B cell (primary cell): Measurements from ENCODE around the gene TTLL11. TPM values are rescaled to one million over a fixed set of nuclear protein-coding genes. Genes with fewer than 3 reads are reported as not detected.

Experiments
- ATAC-seq: fragments of 200-7000 bp; cut with Tn5 transposase; one replicate; pipeline ENCODE4 v1.10.0; 2021; ENCODE audit warnings: low read depth, mild to moderate bottlenecking, moderate number of reproducible peaks, moderate library complexity
- CTCF ChIA-PET: fragments of 350-600 bp; sonication (Branson Sonifier 250); formaldehyde crosslinking; loops from one replicate; lab custom pipeline; 2021; ENCODE audit warnings: antibody characterized with exemption, inconsistent platforms; lab: Charles Lee
- POLR2A ChIA-PET: fragments of 350-600 bp; sonication (Branson Sonifier 250); formaldehyde crosslinking; loops from one replicate; lab custom pipeline; 2021; ENCODE audit warnings: antibody characterized with exemption; lab: Charles Lee
- DNase-seq: peaks from one replicate; pipeline ENCODE4 v3.0.0; 2013
- H2AFZ ChIP-seq: 2 replicates; pipeline ENCODE4 v1.6.1; 2012; ENCODE audit warnings: mild to moderate bottlenecking, low read depth, low read length; ENCODE audit not compliant: insufficient read depth, poor library complexity, severe bottlenecking
- H3K27ac ChIP-seq, 2 donors: 1 replicate in 1 of 2; 2 replicates in 1 of 2; pipeline ENCODE4 v1.5.1; 2012 to 2013; ENCODE audit warnings: low read length in 2 of 2, mild to moderate bottlenecking in 2 of 2, moderate library complexity in 1 of 2
- H3K27me3 ChIP-seq, 4 experiments: fragments of 200-600 bp in 1 of 4; sonication (generic) in 1 of 4; replicated peaks in 1 of 4; 1 replicate in 2 of 4; 2 replicates in 2 of 4; pipeline versions ENCODE4 v1.6.1 to v1.7.0; 2013 to 2016; ENCODE audit warnings: low read length in 3 of 4, mild to moderate bottlenecking in 2 of 4, mixed read lengths in 1 of 4, moderate library complexity in 1 of 4; ENCODE audit not compliant: insufficient read depth in 4 of 4, control insufficient read depth in 3 of 4; ENCODE audit errors: control extremely low read depth in 1 of 4
- H3K36me3 ChIP-seq, 2 experiments: replicated peaks in 1 of 2; 1 replicate in 1 of 2; 2 replicates in 1 of 2; pipeline versions ENCODE4 v1.6.1 to v1.7.1; 2013; ENCODE audit warnings: low read length in 1 of 2; ENCODE audit not compliant: insufficient read depth in 2 of 2, control insufficient read depth in 1 of 2; ENCODE audit errors: control extremely low read depth in 1 of 2, extremely low read depth in 1 of 2
- H3K4me1 ChIP-seq, 2 donors: fragments of 200-600 bp in 1 of 2; sonication (generic) in 1 of 2; 1 replicate in 1 of 2; 2 replicates in 1 of 2; pipeline versions ENCODE4 v1.5.1 to v1.6.1; 2013 to 2017; ENCODE audit warnings: low read length in 2 of 2; ENCODE audit not compliant: control insufficient read depth in 2 of 2, insufficient read depth in 2 of 2
- H3K4me2 ChIP-seq: replicated peaks from 2 replicates; pipeline ENCODE3; 2012; ENCODE audit warnings: mild to moderate bottlenecking, low read depth, low read length; ENCODE audit not compliant: poor library complexity, severe bottlenecking
- H3K4me3 ChIP-seq, 5 experiments: fragments of 200-600 bp in 1 of 5; sonication (generic) in 1 of 5; 1 replicate in 3 of 5; 2 replicates in 2 of 5; pipeline versions ENCODE4 v1.5.1 to v1.7.0; 2011 to 2016; ENCODE audit warnings: low read length in 4 of 5, mild to moderate bottlenecking in 4 of 5, low read depth in 2 of 5, control low read depth in 1 of 5, moderate library complexity in 1 of 5; ENCODE audit not compliant: insufficient read depth in 1 of 5; ENCODE audit errors: control extremely low read depth in 1 of 5, extremely low read depth in 1 of 5
- H3K79me2 ChIP-seq: fragments of 200-600 bp; sonication (generic); one replicate; pipeline ENCODE4 v1.6.0; 2016; ENCODE audit warnings: low read length; ENCODE audit not compliant: control insufficient read depth, insufficient read depth
- H3K9ac ChIP-seq: fragments of 200-600 bp; sonication (generic); 2 replicates; pipeline ENCODE4 v1.6.1; 2017; ENCODE audit warnings: mild to moderate bottlenecking, low read length, moderate library complexity
- H3K9me3 ChIP-seq, 3 donors: one replicate each; pipeline versions ENCODE4 v1.6.1 to v1.7.1; 2013; ENCODE audit warnings: low read length in 2 of 3; ENCODE audit not compliant: control insufficient read depth in 2 of 3, insufficient read depth in 1 of 3; ENCODE audit errors: control extremely low read depth in 1 of 3
- H4K20me1 ChIP-seq: 2 replicates; pipeline ENCODE4 v1.6.0; 2012; ENCODE audit warnings: mild to moderate bottlenecking, low read length; ENCODE audit not compliant: insufficient read depth, control insufficient read depth, poor library complexity, severe bottlenecking
- H3K27ac Mint-ChIP-seq: one replicate; pipeline ENCODE4 v1.8.0; 2021; ENCODE audit warnings: mixed read lengths
- H3K27me3 Mint-ChIP-seq: one replicate; pipeline ENCODE4 v1.8.0; 2021; ENCODE audit warnings: mixed read lengths
- H3K4me1 Mint-ChIP-seq: one replicate; pipeline ENCODE4 v1.8.0; 2021; ENCODE audit warnings: mixed read lengths
- H3K4me3 Mint-ChIP-seq: one replicate; pipeline ENCODE4 v1.8.0; 2021; ENCODE audit warnings: mixed read lengths
- H3K9me3 Mint-ChIP-seq: one replicate; pipeline ENCODE4 v1.8.0; 2022; ENCODE audit warnings: mixed read lengths; ENCODE audit not compliant: insufficient read depth
- EZH2 ChIP-seq: IDR thresholded peaks from 2 replicates; pipeline ENCODE4 v1.6.1; 2012; ENCODE audit warnings: borderline replicate concordance, low read depth, mild to moderate bottlenecking, moderate library complexity, low read length; ENCODE audit not compliant: insufficient read depth, poor library complexity, severe bottlenecking
- WGBS: methylation state at CpG from one replicate; pipeline ENCODE4 v1.1.5; 2013; ENCODE audit warnings: missing lambda C conversion rate; ENCODE audit not compliant: insufficient coverage; 5-methylcytosine and 5-hydroxymethylcytosine counted together
- intact Hi-C: fragments of 100-400 bp; cut with micrococcal nuclease; formaldehyde crosslinking; loops from one replicate; pipeline ENCODE4 v1.10.0; 2022
- polyA plus RNA-seq: library from polyadenylated mRNA; depleted of rRNA; stranded (reverse); fragments of >200 nt; gene quantifications from 2 replicates; pipeline ENCODE4 v1.2.3, GENCODE V29; 2012
- total RNA-seq, 2 donors: library from RNA; stranded (reverse); fragments of 120-200 nt in 1 of 2; gene quantifications; 1 replicate in 1 of 2; 2 replicates in 1 of 2; pipeline versions ENCODE4 v1.2.3 to v1.2.4, GENCODE V29; 2013 to 2022
- TF ChIP-seq, protein P1 (sequence below): fragments of 200-600 bp; IDR thresholded peaks from one replicate; pipeline ENCODE4 v1.8.0; 2022; ENCODE audit warnings: antibody characterized with exemption, mild to moderate bottlenecking

Gene TTLL11
- total and polyA plus RNA-seq, 2 donors (not counting 1 experiment from before 2014, with no cell fraction given) = 3.6 to 3.8 TPM

DNA sequence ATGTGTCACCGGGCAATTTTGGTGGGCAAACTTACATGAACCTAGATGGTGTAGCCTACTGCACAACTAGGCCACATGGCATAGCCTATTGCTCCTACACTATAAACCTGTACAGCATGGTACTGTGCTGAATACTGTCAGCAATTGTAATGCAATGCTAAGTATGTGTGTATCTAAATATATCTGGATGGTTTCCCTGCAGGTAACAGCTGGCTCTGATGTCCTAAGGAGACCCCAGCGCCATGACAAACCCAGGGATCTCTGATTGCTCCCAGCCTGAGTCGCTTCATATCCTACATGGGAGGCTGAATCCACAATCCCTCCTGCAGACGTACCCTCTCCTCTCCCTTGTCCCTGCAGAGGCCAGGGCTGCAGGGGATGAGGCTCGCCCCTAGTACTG is 26.6 kb upstream of the TTLL11 start:
- intact Hi-C loops = loop anchor here (10.0 kb wide), 1 partner anchor 1265 kb away; no protein-coding TSS in a partner anchor
- Mint-ChIP-seq H3K27ac (no peak overlapping the region), H3K4me3 (no peak overlapping the region), H3K27me3 (peaks cover 20% of the 10 kb centered on the region), H3K4me1 (peaks cover 1% of the 10 kb centered on the region), H3K9me3 (no peaks in the 10 kb centered on the region)
- TF ChIP-seq, protein P1, sequence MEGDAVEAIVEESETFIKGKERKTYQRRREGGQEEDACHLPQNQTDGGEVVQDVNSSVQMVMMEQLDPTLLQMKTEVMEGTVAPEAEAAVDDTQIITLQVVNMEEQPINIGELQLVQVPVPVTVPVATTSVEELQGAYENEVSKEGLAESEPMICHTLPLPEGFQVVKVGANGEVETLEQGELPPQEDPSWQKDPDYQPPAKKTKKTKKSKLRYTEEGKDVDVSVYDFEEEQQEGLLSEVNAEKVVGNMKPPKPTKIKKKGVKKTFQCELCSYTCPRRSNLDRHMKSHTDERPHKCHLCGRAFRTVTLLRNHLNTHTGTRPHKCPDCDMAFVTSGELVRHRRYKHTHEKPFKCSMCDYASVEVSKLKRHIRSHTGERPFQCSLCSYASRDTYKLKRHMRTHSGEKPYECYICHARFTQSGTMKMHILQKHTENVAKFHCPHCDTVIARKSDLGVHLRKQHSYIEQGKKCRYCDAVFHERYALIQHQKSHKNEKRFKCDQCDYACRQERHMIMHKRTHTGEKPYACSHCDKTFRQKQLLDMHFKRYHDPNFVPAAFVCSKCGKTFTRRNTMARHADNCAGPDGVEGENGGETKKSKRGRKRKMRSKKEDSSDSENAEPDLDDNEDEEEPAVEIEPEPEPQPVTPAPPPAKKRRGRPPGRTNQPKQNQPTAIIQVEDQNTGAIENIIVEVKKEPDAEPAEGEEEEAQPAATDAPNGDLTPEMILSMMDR = no peak
- no peak for TF ChIP-seq EZH2
- ATAC-seq (no peak), DNase-seq (no peak)
- Histone ChIP-seq H3K27ac (no peak overlapping the region), H3K36me3 (no peaks in the 10 kb centered on the region), H3K79me2 (no peaks in the 10 kb centered on the region), H3K9ac (no peak overlapping the region), H3K4me1 (peaks cover 2 to 7% of the 10 kb centered on the region in 2 donors), H3K4me2 (no peak overlapping the region), H4K20me1 (no peaks in the 10 kb centered on the region), H2AFZ (no peak overlapping the region), H3K27me3 (peaks cover 0 to 9% (median 2%) of the 10 kb centered on the region in 4 experiments), H3K9me3 (peaks cover 0 to 18% (median 0%) of the 10 kb centered on the region in 3 donors), H3K4me3 (no peak overlapping the region)
- WGBS = 90% methylated on average over 4 of the region's 5 CpGs
- POLR2A ChIA-PET = no interaction called here
- CTCF ChIA-PET = interaction anchor here (7.9 to 15.1 kb wide), 2 partner anchors 22 to 227 kb away, joined by 115 to 323 read pairs; no protein-coding TSS in a partner anchor

DNA sequence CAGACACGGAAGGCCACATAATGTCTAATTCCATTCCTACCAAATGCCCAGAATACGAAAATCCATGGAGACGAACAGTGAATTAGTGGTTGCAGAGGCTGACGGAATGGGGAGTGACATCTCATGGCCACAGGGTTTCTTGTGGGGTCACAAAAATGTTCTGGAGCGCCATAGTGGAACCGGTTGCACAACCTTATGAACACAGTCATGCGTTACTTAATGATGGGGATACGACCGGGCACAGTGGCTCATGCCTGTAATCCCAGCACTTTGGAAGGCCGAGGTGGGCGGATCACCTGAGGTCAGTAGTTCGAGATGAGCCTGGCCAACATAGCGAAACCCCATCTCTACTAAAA is 26.0 kb upstream of the TTLL11 start:
- Mint-ChIP-seq H3K4me3 (no peak overlapping the region), H3K27ac (no peak overlapping the region), H3K27me3 (peaks cover 18% of the 10 kb centered on the region), H3K4me1 (peaks cover 1% of the 10 kb centered on the region), H3K9me3 (no peaks in the 10 kb centered on the region)
- no peak overlapping the region for H3K4me2 ChIP-seq
- intact Hi-C loops = no loop called here
- H4K20me1 ChIP-seq = no peaks in the 10 kb centered on the region
- no peak overlapping the region for H3K27ac ChIP-seq
- DNase-seq (no peak), ATAC-seq (no peak)
- H3K4me1 ChIP-seq = peaks cover 0 to 7% of the 10 kb centered on the region in 2 donors
- WGBS = 97% methylated on average over 8 of the region's 13 CpGs
- no peak overlapping the region for H3K9ac ChIP-seq
- no peak overlapping the region for H2AFZ ChIP-seq
- no peaks in the 10 kb centered on the region for H3K36me3 ChIP-seq
- H3K27me3 ChIP-seq = peaks cover 0 to 6% (median 0%) of the 10 kb centered on the region in 4 experiments
- CTCF ChIA-PET = interaction anchor here (7.9 to 15.1 kb wide), 2 partner anchors 22 to 228 kb away, joined by 115 to 323 read pairs; no protein-coding TSS in a partner anchor
- H3K4me3 ChIP-seq = no peak overlapping the region
- H3K79me2 ChIP-seq = no peaks in the 10 kb centered on the region
- H3K9me3 ChIP-seq = peaks cover 0 to 18% (median 0%) of the 10 kb centered on the region in 3 donors
- TF ChIP-seq, protein P1 = no peak
- TF ChIP-seq EZH2 = no peak
- POLR2A ChIA-PET = no interaction called here
